Head of caudate nucleus (tissue), 42 donors: ENCODE data around the gene MCTP1.

Experiments
- DNase-seq, 42 donors: peaks; one replicate each; pipeline versions ENCODE4 v3.0.0 to v3.0.0-alpha.2; 2020 to 2021; ENCODE audit warnings: mixed read lengths in 7 of 42
- intact Hi-C: fragments of 100-400 bp; cut with DNase I; formaldehyde crosslinking; loops from one replicate; pipeline ENCODE4 v1.15.0; 2022

Gene MCTP1

DNA sequence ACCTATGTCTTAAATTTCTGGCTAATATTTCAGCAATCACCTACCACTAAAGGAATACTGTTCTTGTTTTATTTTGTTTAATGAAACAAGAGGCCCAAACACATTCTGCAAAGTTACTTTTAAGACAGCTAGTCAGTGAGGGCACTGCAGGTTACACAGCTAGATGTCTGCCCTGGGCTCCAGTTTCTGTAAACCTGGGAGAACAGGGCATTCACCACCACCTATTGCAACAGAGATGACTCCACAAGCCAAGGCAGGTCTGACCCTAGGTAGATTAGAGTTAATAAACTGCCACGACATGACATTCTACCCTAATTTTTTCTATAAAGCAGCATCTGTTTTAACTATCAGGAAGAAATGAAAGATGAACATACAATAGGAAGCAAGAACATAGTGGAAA lies 575.6 kb downstream of the MCTP1 start:
- DNase-seq: no peak
- intact Hi-C loops: no loop called here

DNA sequence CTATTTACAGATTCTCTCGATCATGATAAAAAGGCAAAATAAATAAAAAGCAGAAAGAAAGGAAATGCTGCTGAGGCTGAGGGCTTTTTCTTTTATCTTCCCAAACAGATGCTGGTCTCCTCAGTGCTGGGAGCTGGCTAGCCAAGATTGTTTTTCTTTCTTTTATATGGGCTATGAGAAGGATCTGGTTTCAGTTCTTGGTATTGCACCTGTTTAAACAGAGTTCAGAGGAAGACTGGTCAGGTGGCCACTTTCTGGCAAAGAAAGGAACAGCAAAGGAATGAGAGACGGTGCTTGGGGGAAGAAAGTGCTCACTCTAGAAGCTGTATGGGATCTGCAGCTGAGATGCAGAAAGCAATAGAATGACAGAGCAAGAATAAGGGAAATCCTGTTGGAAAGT lies 577.5 kb downstream of the MCTP1 start:
- intact Hi-C loops: no loop called here
- DNase-seq: no peak

- intact Hi-C loops: no loop called here
- no peak for DNase-seq
These were observed 579.5 kb downstream of the MCTP1 start for GRCh38 chr5:94705427-94705826.

DNA sequence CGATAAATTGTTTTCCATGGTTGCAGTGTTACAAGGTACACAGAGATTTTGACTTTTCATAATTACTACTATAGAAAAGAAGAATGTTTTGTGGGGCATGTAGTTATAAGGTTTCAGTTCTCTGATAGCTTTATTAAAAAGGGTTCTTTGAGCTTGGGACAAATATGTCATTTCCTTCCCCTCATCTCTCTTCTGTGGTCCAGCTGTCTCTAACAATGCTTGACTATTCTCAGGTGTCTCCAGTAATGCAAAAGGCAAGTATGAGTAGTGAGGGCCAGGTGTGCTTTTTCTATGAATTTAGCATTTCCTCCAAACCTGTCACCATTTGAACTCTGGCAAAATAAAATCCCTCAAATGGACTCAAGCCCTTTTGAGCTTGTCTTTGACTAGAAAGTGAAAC lies 582.2 kb downstream of the MCTP1 start:
- intact Hi-C loops: no loop called here
- DNase-seq: no peak

DNA sequence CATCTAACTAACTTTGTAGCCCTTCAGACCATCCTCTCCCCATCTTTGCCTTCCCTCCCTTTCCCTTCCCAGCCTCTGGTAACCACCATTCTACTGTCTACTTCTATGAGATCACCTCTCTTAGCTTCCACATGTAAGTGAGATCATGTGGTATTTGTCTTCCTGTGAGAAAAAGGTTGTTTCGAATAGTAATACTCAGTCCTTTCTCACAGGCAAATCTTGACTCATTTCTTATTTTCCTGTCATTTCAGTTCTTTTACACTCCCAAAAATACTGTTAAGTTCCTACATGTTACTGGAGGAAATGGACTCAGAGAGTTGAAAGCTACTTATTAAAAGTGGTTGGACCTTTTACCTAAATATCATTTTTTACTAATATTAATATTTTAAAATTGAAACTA lies 584.3 kb downstream of the MCTP1 start:
- intact Hi-C loops: no loop called here
- DNase-seq: no peak

DNA sequence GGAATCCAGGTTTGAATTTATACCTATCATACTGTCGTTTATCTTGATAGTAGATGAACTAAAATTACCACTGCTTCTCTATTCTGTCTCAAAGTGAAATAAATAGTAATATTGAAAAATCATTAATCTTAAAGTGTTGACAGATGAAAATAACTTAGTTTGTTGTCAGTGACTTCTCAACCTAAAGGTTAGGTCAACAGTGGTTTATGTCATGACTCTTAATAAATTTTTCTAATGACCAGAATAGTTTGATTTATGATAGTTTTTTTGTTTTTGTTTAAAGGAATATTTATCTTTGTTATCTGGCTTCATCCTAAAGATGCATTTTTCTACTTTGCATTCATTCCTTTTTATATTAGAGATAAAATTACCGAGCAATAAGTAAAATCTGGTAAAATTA lies 585.3 kb downstream of the MCTP1 start:
- DNase-seq: no peak
- intact Hi-C loops: no loop called here

GRCh38 chr5:94698197-94698596 lies 586.7 kb downstream of the MCTP1 start:
- no peak for DNase-seq
- intact Hi-C loops: no loop called here

DNA sequence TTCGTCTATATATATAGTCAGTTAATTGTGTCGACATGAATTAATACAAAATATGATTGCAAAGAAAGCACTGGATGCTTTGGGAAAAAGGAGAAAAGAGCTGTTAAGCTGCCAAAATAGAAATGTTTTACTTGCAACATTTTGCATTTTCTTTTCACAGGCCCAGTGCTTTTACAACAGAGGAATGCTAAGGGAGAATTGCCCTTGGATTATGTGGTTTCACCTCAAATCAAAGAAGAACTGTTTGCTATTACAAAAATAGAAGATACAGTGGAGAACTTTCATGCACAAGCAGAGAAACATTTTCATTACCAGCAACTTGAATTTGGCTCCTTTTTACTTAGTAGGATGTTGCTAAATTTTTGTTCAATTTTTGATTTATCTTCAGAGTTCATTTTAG lies 590.2 kb downstream of the MCTP1 start:
- intact Hi-C loops: no loop called here

DNA sequence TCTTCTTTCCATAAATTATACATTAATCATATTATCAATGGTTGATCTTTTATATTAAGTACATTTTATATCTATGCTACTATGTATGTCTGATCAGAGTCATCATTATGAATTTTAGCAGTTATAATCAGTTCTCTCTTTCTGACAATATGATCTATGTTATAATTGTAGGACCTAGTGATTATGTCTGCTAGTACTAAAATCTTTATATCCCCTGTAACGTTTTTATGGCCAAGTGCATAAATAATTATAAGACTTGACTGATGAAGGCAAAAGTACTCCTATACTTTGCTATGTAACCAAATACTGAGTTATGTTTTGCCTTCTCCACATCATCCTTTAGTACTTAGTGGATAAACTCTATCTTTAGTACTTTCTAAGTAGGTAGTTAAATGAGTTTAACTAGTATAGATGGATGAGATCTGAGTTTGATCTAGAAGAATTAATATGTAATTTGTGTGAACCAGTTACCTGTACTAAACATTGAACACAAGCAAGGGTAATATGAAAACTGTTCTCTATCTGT lies 591.0 kb downstream of the MCTP1 start:
- DNase-seq: no peak
- intact Hi-C loops: no loop called here

More for the DNA sequence above, 590.2 kb downstream of the MCTP1 start:
- DNase-seq: no peak

DNA sequence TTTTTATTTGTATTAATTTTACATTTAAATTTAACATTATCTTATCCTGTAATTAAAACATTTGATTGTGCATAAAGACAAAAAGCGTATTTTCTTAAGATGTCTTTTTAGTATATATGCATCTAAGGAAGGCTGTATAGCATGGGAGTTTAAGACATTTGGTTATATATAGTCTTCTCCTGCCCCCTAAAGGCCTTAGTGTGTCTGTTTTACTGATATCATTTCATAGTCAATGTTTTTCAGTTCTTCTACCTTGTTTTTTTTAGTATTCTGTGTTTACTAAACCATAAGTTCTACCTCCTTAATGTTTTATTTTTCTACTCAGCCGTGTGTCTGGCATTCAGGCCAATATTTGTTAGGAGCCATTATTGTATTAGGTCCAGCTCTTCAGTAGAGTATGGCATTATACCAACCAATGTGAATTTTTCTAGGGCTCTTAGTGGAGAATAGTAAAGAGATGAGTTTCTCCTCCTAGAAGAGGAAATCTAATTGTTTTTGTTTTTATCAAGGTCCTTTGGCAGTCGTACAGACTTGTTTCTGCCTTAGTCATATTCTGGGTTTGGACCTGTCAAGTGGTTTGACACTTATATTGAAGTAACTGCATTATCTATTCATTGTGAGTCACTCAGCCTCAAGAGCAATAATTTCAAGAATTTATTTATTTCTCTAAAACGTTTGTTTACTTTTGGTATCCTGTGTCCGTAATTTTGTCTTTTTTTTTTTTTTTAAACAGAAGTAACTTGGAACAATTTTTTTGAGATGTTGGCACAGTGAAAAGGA lies 591.7 kb downstream of the MCTP1 start:
- no peak for DNase-seq
- intact Hi-C loops: no loop called here

DNA sequence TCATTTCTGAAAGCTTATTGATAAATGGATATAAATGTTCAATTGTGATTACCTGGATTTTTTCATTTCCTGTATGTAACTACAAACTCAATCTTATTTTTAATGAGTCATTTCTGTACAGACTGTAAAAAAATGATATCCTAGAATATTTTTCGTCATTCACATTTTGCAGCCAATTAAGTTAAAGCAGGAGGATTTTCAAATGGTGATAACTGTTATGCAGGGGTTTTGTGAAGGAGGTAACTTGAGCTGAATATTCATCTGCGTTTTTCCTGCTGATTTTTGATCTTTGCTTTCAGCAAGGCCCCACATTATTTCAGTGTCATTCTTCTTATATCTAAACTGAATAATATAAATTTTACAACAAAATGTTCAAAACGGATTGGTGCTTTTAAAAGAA lies 592.3 kb downstream of the MCTP1 start:
- DNase-seq: no peak
- intact Hi-C loops: no loop called here

DNA sequence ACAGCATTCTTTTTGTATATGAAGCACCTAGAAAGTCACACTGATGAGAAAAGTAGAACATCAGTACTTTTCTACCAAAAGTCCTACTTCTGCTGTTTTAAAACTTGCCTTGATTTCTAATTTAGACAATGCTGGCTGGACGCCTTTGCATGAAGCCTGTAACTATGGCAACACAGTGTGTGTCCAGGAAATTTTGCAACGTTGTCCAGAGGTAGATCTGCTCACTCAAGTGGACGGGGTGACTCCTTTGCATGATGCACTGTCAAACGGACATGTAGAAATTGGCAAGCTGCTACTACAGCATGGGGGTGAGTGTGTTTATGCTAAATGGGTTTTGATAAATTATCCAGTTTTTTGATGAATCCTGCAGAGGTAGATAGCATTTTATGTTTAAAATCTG lies 592.9 kb downstream of the MCTP1 start:
- intact Hi-C loops: no loop called here
- DNase-seq: peak in 2 of 42 donors; percentile 22 to 47

- DNase-seq: no peak
- intact Hi-C loops: no loop called here
These were observed 593.6 kb downstream of the MCTP1 start for GRCh38 chr5:94691291-94691690.

DNA sequence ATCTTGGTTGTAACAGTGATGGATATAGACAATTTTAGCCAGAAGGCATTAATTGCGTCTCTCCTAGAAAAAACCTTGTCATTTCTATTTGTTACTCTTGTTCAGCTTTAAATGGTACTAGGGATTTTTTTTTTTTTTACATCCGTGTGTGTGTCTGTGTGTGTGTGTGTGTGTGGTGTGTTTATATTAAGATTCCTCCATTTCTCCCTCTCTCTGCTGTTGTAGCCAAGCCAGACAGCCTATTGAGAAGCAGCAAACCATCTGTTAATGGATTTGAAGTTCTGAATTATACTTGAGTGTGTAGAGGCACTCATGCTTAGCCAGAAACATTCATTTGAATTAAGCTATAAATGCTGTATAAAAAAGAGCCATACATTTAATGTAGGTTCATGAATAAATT lies 594.1 kb downstream of the MCTP1 start:
- DNase-seq: no peak
- intact Hi-C loops: no loop called here

GRCh38 chr5:94689908-94690307 lies 595.0 kb downstream of the MCTP1 start:
- intact Hi-C loops: no loop called here

GRCh38 chr5:94682814-94683520 lies 601.9 kb downstream of the MCTP1 start:
- no peak for DNase-seq
- intact Hi-C loops: no loop called here

More at GRCh38 chr5:94689908-94690307, 595.0 kb downstream of the MCTP1 start:
- no peak for DNase-seq

DNA sequence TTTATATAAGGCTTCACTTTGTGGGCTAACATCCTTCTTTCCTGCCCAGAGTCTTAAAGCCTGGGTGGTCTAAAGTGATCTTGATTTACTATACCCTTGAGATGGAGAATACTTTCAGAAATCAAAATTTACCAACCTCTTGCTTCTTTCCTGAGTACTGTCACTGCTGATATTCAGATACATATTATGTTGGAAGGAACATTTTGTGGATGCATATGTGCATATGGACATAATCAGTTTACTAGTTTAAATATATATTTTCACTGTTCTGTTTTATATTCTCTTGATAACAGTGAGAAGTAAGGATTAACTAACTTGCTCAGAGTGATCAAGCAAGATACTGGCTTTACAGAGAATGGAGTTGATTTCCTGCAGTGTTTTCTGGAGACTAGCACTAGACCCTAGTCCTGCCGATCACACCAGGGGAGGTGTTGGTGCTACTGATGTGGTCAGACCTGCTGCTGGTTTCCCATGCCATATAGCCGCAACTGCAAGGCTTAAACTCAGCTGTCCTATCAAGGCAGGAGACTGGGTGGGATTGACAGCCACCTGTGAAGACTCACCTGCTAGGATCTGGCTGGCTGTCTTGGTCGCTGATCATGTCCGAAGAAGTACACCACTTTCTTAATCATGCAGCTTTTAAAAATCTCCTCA lies 608.8 kb downstream of the MCTP1 start:
- DNase-seq: no peak
- intact Hi-C loops: no loop called here

GRCh38 chr5:94674490-94675382 lies 610.2 kb downstream of the MCTP1 start:
- no peak for DNase-seq

DNA sequence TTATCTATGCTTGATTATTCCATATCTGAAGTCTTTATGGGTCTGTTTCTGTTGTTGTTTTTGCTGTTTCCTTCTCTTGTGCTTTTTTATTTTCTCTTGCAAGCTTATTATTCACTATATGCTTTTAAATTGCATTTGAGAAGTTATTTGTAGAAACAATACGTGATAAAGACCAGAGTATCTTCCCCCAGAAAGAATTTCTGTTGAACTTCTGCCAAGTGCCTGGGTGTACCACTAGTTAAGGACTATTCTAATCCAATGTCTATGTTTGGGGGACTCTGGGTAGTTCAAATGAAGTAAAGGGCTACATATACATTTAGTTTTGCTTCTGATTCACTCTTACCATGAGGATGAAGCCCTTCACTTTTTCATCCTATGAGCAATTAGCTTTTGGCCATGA lies 612.1 kb downstream of the MCTP1 start:
- intact Hi-C loops: no loop called here
- DNase-seq: no peak

More at GRCh38 chr5:94674490-94675382, 610.2 kb downstream of the MCTP1 start:
- intact Hi-C loops: no loop called here
